Transverse colon (tissue), 4 donors: ENCODE results near the gene NEK3.

Source experiments
- EP300 ChIP-seq: sonication (generic); formaldehyde crosslinking; IDR thresholded peaks from one replicate; pipeline ENCODE4 v1.6.1; 2017; ENCODE audit warnings: antibody characterized with exemption, low read depth
- POLR2A ChIP-seq: fragments of 450-650 bp; IDR thresholded peaks from one replicate; pipeline ENCODE4 v1.6.1; 2016; ENCODE audit warnings: antibody characterized with exemption, mild to moderate bottlenecking, moderate library complexity
- POLR2AphosphoS5 ChIP-seq, 3 donors: sonication (generic); formaldehyde crosslinking; IDR thresholded peaks; one replicate each; pipeline ENCODE4 v1.6.1; 2016; ENCODE audit warnings: antibody characterized with exemption in 3 of 3
- TF ChIP-seq, protein P1 (sequence below), 5 experiments: fragments of 200-600 bp in 3 of 5; fragments of 450-650 bp in 2 of 5; sonication (generic) in 3 of 5; IDR thresholded peaks; 1 replicate in 2 of 5; 2 replicates in 3 of 5; pipeline ENCODE4 v1.5.1; 2016 to 2017; ENCODE audit warnings: antibody characterized with exemption in 5 of 5, inconsistent platforms in 3 of 5, mild to moderate bottlenecking in 2 of 5, moderate library complexity in 1 of 5

DNA sequence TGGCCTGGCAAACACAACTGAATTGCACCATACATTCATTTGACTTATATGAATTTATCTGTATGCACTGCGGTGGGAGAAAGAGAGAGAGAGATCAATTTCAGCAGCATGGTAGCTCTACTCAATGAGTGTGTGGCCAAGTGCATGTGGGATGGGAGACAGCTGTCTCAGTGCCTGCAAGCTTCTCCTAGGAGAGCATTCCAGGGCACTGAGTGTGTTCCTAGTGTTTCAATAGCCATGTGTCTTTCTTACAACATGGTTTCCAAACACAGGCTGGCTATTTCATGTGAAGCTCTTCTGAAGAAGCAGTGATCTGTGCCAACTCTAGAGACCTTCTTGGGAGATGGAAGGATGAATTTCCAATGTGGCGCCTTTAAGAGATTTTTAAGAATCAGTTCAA lies 74.0 kb downstream of the NEK3 start:
- TF ChIP-seq, protein P1, sequence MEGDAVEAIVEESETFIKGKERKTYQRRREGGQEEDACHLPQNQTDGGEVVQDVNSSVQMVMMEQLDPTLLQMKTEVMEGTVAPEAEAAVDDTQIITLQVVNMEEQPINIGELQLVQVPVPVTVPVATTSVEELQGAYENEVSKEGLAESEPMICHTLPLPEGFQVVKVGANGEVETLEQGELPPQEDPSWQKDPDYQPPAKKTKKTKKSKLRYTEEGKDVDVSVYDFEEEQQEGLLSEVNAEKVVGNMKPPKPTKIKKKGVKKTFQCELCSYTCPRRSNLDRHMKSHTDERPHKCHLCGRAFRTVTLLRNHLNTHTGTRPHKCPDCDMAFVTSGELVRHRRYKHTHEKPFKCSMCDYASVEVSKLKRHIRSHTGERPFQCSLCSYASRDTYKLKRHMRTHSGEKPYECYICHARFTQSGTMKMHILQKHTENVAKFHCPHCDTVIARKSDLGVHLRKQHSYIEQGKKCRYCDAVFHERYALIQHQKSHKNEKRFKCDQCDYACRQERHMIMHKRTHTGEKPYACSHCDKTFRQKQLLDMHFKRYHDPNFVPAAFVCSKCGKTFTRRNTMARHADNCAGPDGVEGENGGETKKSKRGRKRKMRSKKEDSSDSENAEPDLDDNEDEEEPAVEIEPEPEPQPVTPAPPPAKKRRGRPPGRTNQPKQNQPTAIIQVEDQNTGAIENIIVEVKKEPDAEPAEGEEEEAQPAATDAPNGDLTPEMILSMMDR (IDR thresholded peaks at IDR 0.05): no peak
- TF ChIP-seq POLR2A (no peak), EP300 (no peak), POLR2AphosphoS5 (IDR thresholded peaks at IDR 0.05) (no peak)
